Measurements from ENCODE around the gene ZNF101.

ZNF101 gene

GRCh38 chr19:19721896-19722295 is 53.3 kb downstream of the ZNF101 start:
- TF ChIP-seq CTCF (IDR thresholded peaks at IDR 0.05; ENCODE audit: low read depth, low read length) = no peak
- Histone ChIP-seq H3K36me3 (peaks cover 16% of the 10 kb centered on the region), H3K27ac (no peak overlapping the region), H3K9me3 (ENCODE audit: severe bottlenecking) (peaks cover 45% of the 10 kb centered on the region), H3K4me3 (ENCODE audit: low read depth, low read length) (no peak overlapping the region), H3K27me3 (ENCODE audit: insufficient read depth, low read depth, severe bottlenecking) (no peaks in the 10 kb centered on the region)
- no peak for DNase-seq

- Histone ChIP-seq H3K27me3 (ENCODE audit: insufficient read depth, low read depth, severe bottlenecking) (no peaks in the 10 kb centered on the region), H3K36me3 (peaks cover 37% of the 10 kb centered on the region), H3K4me3 (ENCODE audit: low read depth, low read length) (peak within 1 kb of the TSS; percentile 76), H3K27ac (peak within 1 kb of the TSS; percentile 76), H3K9me3 (ENCODE audit: severe bottlenecking) (peaks cover 13% of the 10 kb centered on the region)
- TF ChIP-seq CTCF (IDR thresholded peaks at IDR 0.05; ENCODE audit: low read depth, low read length) = no peak
- peak; percentile 95 for DNase-seq
These were observed 64.2 kb downstream of the ZNF101 start, which contains the start of gene ZNF14 for GRCh38 chr19:19732579-19733501. Gene ZNF14, minus strand, starts transcription at chr19:19733112. Its CDS starts 154 bp downstream, at chr19:19732958.
